ENCODE measurements around the gene PARP9.
A peak's percentile ranks its signal among the peaks of the same experiment; 100 is the strongest.

GRCh38 chr3:122564155-122564912 is at the start of gene PARP9, which contains the start of gene DTX3L:
- TF ChIP-seq POLR2A (IDR thresholded peaks at IDR 0.05; ENCODE audit: low read depth, low read length) (peak; percentile 83), MEF2B (IDR thresholded peaks at IDR 0.05; ENCODE audit: partially characterized antibody, poor library complexity, severe bottlenecking) (no peak), CTCF (IDR thresholded peaks at IDR 0.05 in 2 of 3, conservative IDR thresholded peaks at IDR 0.05 in 1 of 3; ENCODE audit: control insufficient read depth in 2 of 3, extremely low read depth in 1 of 3, insufficient read depth in 1 of 3, low read depth in 3 of 3, low read length in 3 of 3) (no peak), ELK1 (IDR thresholded peaks at IDR 0.05; ENCODE audit: low read depth, low read length) (0 out of 2 replicates have a peak, but pooled peaks have one; percentile 48), HCFC1 (IDR thresholded peaks at IDR 0.05; ENCODE audit: low read length) (peak; percentile 25; the same call in 1 of the 2 replicates), HDAC2 (IDR thresholded peaks at IDR 0.05) (no peak), POLR2AphosphoS2 (IDR thresholded peaks at IDR 0.05; ENCODE audit: low read depth, low read length) (no peak; the same call in 1 of the 2 replicates), CBFB (IDR thresholded peaks at IDR 0.05; ENCODE audit: low read depth) (no peak), CBX5 (IDR thresholded peaks at IDR 0.05; ENCODE audit: low read depth) (no peak), ZBTB33 (IDR thresholded peaks at IDR 0.05) (no peak), RELA (IDR thresholded peaks at IDR 0.05; ENCODE audit: borderline replicate concordance, partially characterized antibody) (peak; percentile 44)

Measured in GM12878 (cell line).